HG02973 (cell line): ENCODE measurements around the gene MEIS1.
"Not testable (repeated sequence)": the region's sequence is repeated elsewhere in the genome, so short reads cannot be mapped to it uniquely, and the experiment has no call there.

Experiments
- ATAC-seq: cut with Tn5 transposase; IDR thresholded peaks from one replicate; pipeline ENCODE4 v1.9.1; 2021; ENCODE audit warnings: moderate library complexity; ENCODE audit not compliant: unreplicated experiment

Gene MEIS1

GRCh38 chr2:66434679-66435548 is at the start of gene MEIS1:
MEIS1 (plus strand) TSS chr2:66435125; CDS start chr2:66435857, 732 bp downstream.
- ATAC-seq = peak; percentile 75

GRCh38 chr2:66387016-66387753 is 47.7 kb upstream of the MEIS1 start:
- ATAC-seq = no peak

- ATAC-seq = no peak
Observed at GRCh38 chr2:66389651-66390131, 45.2 kb upstream of the MEIS1 start.

- ATAC-seq = no peak
Observed at GRCh38 chr2:66390152-66390551, 44.8 kb upstream of the MEIS1 start.

- no peak for ATAC-seq
Observed at GRCh38 chr2:66390811-66391210, 44.1 kb upstream of the MEIS1 start.

- not testable (repeated sequence) for ATAC-seq
Observed at GRCh38 chr2:66391240-66391639, 43.7 kb upstream of the MEIS1 start.

- ATAC-seq = no peak
Observed at GRCh38 chr2:66405473-66405872, 29.5 kb upstream of the MEIS1 start.

GRCh38 chr2:66408905-66409304 is 26.0 kb upstream of the MEIS1 start:
- no peak for ATAC-seq

- no peak for ATAC-seq
Observed at GRCh38 chr2:66412874-66413273, 22.1 kb upstream of the MEIS1 start.

GRCh38 chr2:66414896-66415295 is 20.0 kb upstream of the MEIS1 start:
- no peak for ATAC-seq

- no peak for ATAC-seq
Observed at GRCh38 chr2:66418381-66418780, 16.5 kb upstream of the MEIS1 start.

- ATAC-seq = no peak
Observed at GRCh38 chr2:66421612-66422011, 13.3 kb upstream of the MEIS1 start.

GRCh38 chr2:66423391-66424124 is 11.4 kb upstream of the MEIS1 start:
- ATAC-seq = no peak

GRCh38 chr2:66426244-66427111 is 8.4 kb upstream of the MEIS1 start:
- no peak for ATAC-seq

- ATAC-seq = no peak
Observed at GRCh38 chr2:66427300-66427699, 7.6 kb upstream of the MEIS1 start.

GRCh38 chr2:66428986-66429612 is 5.8 kb upstream of the MEIS1 start:
- ATAC-seq = no peak

GRCh38 chr2:66429693-66430504 is 5.0 kb upstream of the MEIS1 start:
- no peak for ATAC-seq

- ATAC-seq = no peak
Observed at GRCh38 chr2:66430505-66431273, 4.2 kb upstream of the MEIS1 start.
